IMR-90 (cell line): Measurements from ENCODE around the gene ZCCHC14. TPM values are rescaled to one million over a fixed set of nuclear protein-coding genes. Genes with fewer than 3 reads are reported as not detected.

ENCODE experiments used
- ATAC-seq: fragments of 200-7000 bp; cut with Tn5 transposase; 2 replicates; pipeline ENCODE4 v1.9.1; 2020; ENCODE audit warnings: low read depth, mild to moderate bottlenecking, moderate library complexity
- BruUV-seq: library from RNA; stranded (reverse); fragments of 400-500 nt; replicated peaks from 2 replicates; lab custom pipeline; 2021; lab: Mats Ljungman, UMichigan
- CTCF ChIA-PET: fragments of 300-600 bp; formaldehyde crosslinking; extraction: SDS; loops from one replicate; lab custom pipeline; 2021; ENCODE audit warnings: antibody characterized with exemption; lab: Yijun Ruan, JAX
- POLR2A ChIA-PET: fragments of 300-600 bp; sonication (Branson Sonifier 250); formaldehyde crosslinking; loops from one replicate; lab custom pipeline; 2022; ENCODE audit warnings: antibody characterized with exemption; ENCODE audit not compliant: unreplicated experiment; lab: Charles Lee
- DNase-seq: peaks from one replicate; pipeline ENCODE4 v3.0.0; 2013
- H2AFZ ChIP-seq: replicated peaks from 2 replicates; pipeline ENCODE3; 2013; ENCODE audit warnings: low read length, mild to moderate bottlenecking; ENCODE audit not compliant: poor library complexity
- H2AK5ac ChIP-seq: 2 replicates; pipeline ENCODE4 v1.6.1; 2013; ENCODE audit warnings: low read depth, low read length, inconsistent platforms
- H2AK9ac ChIP-seq: replicated peaks from 2 replicates; pipeline ENCODE3; 2013; ENCODE audit warnings: mild to moderate bottlenecking, low read depth, low read length, moderate library complexity; ENCODE audit not compliant: poor library complexity
- H2BK120ac ChIP-seq: 2 replicates; pipeline ENCODE4 v1.6.1; 2013; ENCODE audit warnings: low read depth, low read length, inconsistent platforms
- H2BK15ac ChIP-seq: 3 replicates; pipeline ENCODE4 v1.6.1; 2013; ENCODE audit warnings: low read depth, low read length, inconsistent platforms
- H2BK20ac ChIP-seq: 2 replicates; pipeline ENCODE4 v1.6.1; 2013; ENCODE audit warnings: low read depth, mild to moderate bottlenecking, inconsistent platforms, low read length, moderate library complexity
- H2BK5ac ChIP-seq: 2 replicates; pipeline ENCODE4 v1.6.1; 2013; ENCODE audit warnings: mild to moderate bottlenecking, low read depth, low read length, inconsistent platforms; ENCODE audit not compliant: poor library complexity, severe bottlenecking
- H3K14ac ChIP-seq: replicated peaks from 2 replicates; pipeline ENCODE4 v1.6.1; 2013; ENCODE audit warnings: low read depth, low read length, inconsistent platforms
- H3K18ac ChIP-seq: 2 replicates; pipeline ENCODE4 v1.6.1; 2013; ENCODE audit warnings: low read depth, low read length, control low read depth
- H3K23ac ChIP-seq: 2 replicates; pipeline ENCODE4 v1.6.1; 2013; ENCODE audit warnings: low read depth, low read length, inconsistent platforms
- H3K27ac ChIP-seq: 2 replicates; pipeline ENCODE4 v1.5.1; 2013; ENCODE audit warnings: mild to moderate bottlenecking, control low read depth, low read length; ENCODE audit not compliant: insufficient read depth
- H3K27me3 ChIP-seq: 2 replicates; pipeline ENCODE4 v1.6.1; 2013; ENCODE audit warnings: low read length; ENCODE audit not compliant: control insufficient read depth, insufficient read depth
- H3K36me3 ChIP-seq: 2 replicates; pipeline ENCODE4 v1.6.1; 2013; ENCODE audit warnings: low read length, mixed read lengths; ENCODE audit not compliant: control insufficient read depth, insufficient read depth
- H3K4ac ChIP-seq: 2 replicates; pipeline ENCODE4 v1.6.1; 2013; ENCODE audit warnings: low read depth, low read length, inconsistent platforms
- H3K4me1 ChIP-seq: 2 replicates; pipeline ENCODE4 v1.6.1; 2013; ENCODE audit warnings: low read length, mixed read lengths; ENCODE audit not compliant: control insufficient read depth, insufficient read depth
- H3K4me2 ChIP-seq: 2 replicates; pipeline ENCODE4 v1.6.1; 2013; ENCODE audit warnings: low read depth, mild to moderate bottlenecking, control low read depth, low read length, moderate library complexity
- H3K4me3 ChIP-seq: 2 replicates; pipeline ENCODE4 v1.5.1; 2013; ENCODE audit warnings: low read depth, mild to moderate bottlenecking, control low read depth, low read length, moderate library complexity; ENCODE audit not compliant: insufficient read depth
- H3K56ac ChIP-seq: 2 replicates; pipeline ENCODE4 v1.6.1; 2013; ENCODE audit warnings: low read length, inconsistent platforms; ENCODE audit not compliant: insufficient read depth; ENCODE audit errors: extremely low read depth
- H3K79me1 ChIP-seq, 2 experiments: 2 replicates each; pipeline ENCODE4 v1.6.1; 2013; ENCODE audit warnings: low read length in 2 of 2, inconsistent platforms in 1 of 2, low read depth in 1 of 2
- H3K9ac ChIP-seq: 2 replicates; pipeline ENCODE4 v1.6.1; 2013; ENCODE audit warnings: low read depth, low read length, control low read depth
- H3K9me1 ChIP-seq: 2 replicates; pipeline ENCODE4 v1.6.1; 2013; ENCODE audit warnings: low read length, inconsistent platforms; ENCODE audit not compliant: insufficient read depth
- H3K9me3 ChIP-seq: 2 replicates; pipeline ENCODE4 v1.6.1; 2013; ENCODE audit warnings: low read length; ENCODE audit not compliant: control insufficient read depth, insufficient read depth
- H4K20me1 ChIP-seq: 2 replicates; pipeline ENCODE4 v1.6.1; 2013; ENCODE audit warnings: low read length, inconsistent platforms; ENCODE audit not compliant: insufficient read depth
- H4K5ac ChIP-seq: 2 replicates; pipeline ENCODE4 v1.6.1; 2013; ENCODE audit warnings: mild to moderate bottlenecking, low read depth, low read length, control low read depth
- H4K8ac ChIP-seq, 2 experiments: 2 replicates each; pipeline ENCODE4 v1.6.1; 2013; ENCODE audit warnings: low read depth in 2 of 2, low read length in 2 of 2, control low read depth in 1 of 2, inconsistent platforms in 1 of 2
- H4K91ac ChIP-seq: 2 replicates; pipeline ENCODE4 v1.6.1; 2013; ENCODE audit warnings: low read depth, low read length, inconsistent platforms; ENCODE audit not compliant: insufficient read depth
- CEBPB ChIP-seq: IDR thresholded peaks from 2 replicates; pipeline ENCODE4 v1.6.1; 2012; ENCODE audit warnings: low read depth, low read length, improper control_type of control experiment
- CHD1 ChIP-seq: IDR thresholded peaks from 2 replicates; pipeline ENCODE4 v1.6.1; 2012; ENCODE audit warnings: low read depth, low read length, improper control_type of control experiment
- FOS ChIP-seq: fragments of 150-350 bp; IDR thresholded peaks from 2 replicates; pipeline ENCODE4 v1.6.1; 2016; ENCODE audit warnings: low read depth, low read length
- RAD21 ChIP-seq: IDR thresholded peaks from 2 replicates; pipeline ENCODE4 v1.6.1; 2012; ENCODE audit warnings: low read length, improper control_type of control experiment
- RFX5 ChIP-seq: IDR thresholded peaks from 2 replicates; pipeline ENCODE4 v1.8.0; 2012; ENCODE audit warnings: low read depth, mild to moderate bottlenecking, low read length, moderate library complexity
- WGBS, 2 experiments: methylation state at CpG; one replicate each; pipeline versions ENCODE4 v1.1.5 to v1.1.7; 2013; ENCODE audit warnings: missing lambda C conversion rate in 2 of 2; ENCODE audit not compliant: insufficient read length in 1 of 2; ENCODE audit errors: extremely low coverage in 2 of 2; 5-methylcytosine and 5-hydroxymethylcytosine counted together
- dilution Hi-C: fragments of 300-500 bp; cut with HindIII; formaldehyde crosslinking; loops from one replicate; pipeline ENCODE4 v1.14.3; 2018; ENCODE audit warnings: low sequenced_read_pairs; ENCODE audit not compliant: unreplicated experiment
- in situ Hi-C: fragments of 300-500 bp; cut with MboI; formaldehyde crosslinking; loops from 3 replicates; pipeline ENCODE4 v1.14.3; 2019; ENCODE audit warnings: low sequenced_read_pairs, inconsistent platforms, mixed read lengths
- intact Hi-C: fragments of 100-400 bp; cut with micrococcal nuclease; formaldehyde crosslinking; loops from 2 replicates; pipeline ENCODE4 v1.10.0; 2022
- polyA plus RNA-seq, 3 experiments: library from polyadenylated mRNA; depleted of rRNA; stranded (reverse); fragments of >200 nt; gene quantifications; 2 replicates each; pipeline ENCODE4 v1.2.3, GENCODE V29; 2012; ENCODE audit warnings: low replicate concordance in 1 of 3
- total RNA-seq: library from RNA; depleted of rRNA; stranded (reverse); fragments of >200 nt; gene quantifications from 2 replicates; pipeline ENCODE4 v1.2.3, GENCODE V29; 2012
- TF ChIP-seq, protein P1 (sequence below): conservative IDR thresholded peaks from 2 replicates; pipeline ENCODE4 v1.5.1; 2012; ENCODE audit warnings: mild to moderate bottlenecking, low read depth, low read length, improper control_type of control experiment

ZCCHC14 gene
- total and polyA plus RNA-seq, 2 of the 4 experiments (the other 2 are of a cell fraction), result 2.5 to 5.3 TPM

GRCh38 chr16:87534751-87535150, 41.9 kb upstream of the ZCCHC14 start:
- Histone ChIP-seq H3K23ac (no peak overlapping the region), H3K27me3 (no peaks in the 10 kb centered on the region), H3K14ac (no peak overlapping the region), H2AK5ac (no peak overlapping the region), H2BK120ac (no peak overlapping the region), H3K9me1 (no peaks in the 10 kb centered on the region), H3K56ac (no peak overlapping the region), H2BK15ac (no peak overlapping the region), H2AFZ (no peak overlapping the region), H3K4me3 (no peak overlapping the region), H2BK5ac (no peak overlapping the region), H3K79me1 (no peaks in the 10 kb centered on the region), H2BK20ac (no peak overlapping the region), H4K91ac (no peak overlapping the region), H4K8ac (no peak overlapping the region), H3K36me3 (no peaks in the 10 kb centered on the region), H3K9ac (no peak overlapping the region), H3K4me1 (peaks cover 4% of the 10 kb centered on the region), H2AK9ac (no peak overlapping the region), H3K4ac (no peak overlapping the region), H4K5ac (no peak overlapping the region), H3K9me3 (peaks cover 20% of the 10 kb centered on the region), H3K4me2 (no peak overlapping the region), H4K20me1 (no peaks in the 10 kb centered on the region), H3K18ac (no peak overlapping the region), H3K27ac (no peak overlapping the region)
- ChIA-PET CTCF (no interaction called here), POLR2A (no interaction called here)
- DNase-seq (no peak), ATAC-seq (no peak)
- no TSS peak for BruUV-seq
- in situ Hi-C loops (no loop called here), dilution Hi-C loops (no loop called here), intact Hi-C loops (no loop called here)
- no CpG with 5 or more reads among the region's 9 CpGs for WGBS, 2 experiments
- no peak for TF ChIP-seq CEBPB
- TF ChIP-seq RFX5, result no peak
- TF ChIP-seq FOS, result no peak
- TF ChIP-seq CHD1, result no peak
- TF ChIP-seq RAD21, result no peak
- TF ChIP-seq, protein P1, sequence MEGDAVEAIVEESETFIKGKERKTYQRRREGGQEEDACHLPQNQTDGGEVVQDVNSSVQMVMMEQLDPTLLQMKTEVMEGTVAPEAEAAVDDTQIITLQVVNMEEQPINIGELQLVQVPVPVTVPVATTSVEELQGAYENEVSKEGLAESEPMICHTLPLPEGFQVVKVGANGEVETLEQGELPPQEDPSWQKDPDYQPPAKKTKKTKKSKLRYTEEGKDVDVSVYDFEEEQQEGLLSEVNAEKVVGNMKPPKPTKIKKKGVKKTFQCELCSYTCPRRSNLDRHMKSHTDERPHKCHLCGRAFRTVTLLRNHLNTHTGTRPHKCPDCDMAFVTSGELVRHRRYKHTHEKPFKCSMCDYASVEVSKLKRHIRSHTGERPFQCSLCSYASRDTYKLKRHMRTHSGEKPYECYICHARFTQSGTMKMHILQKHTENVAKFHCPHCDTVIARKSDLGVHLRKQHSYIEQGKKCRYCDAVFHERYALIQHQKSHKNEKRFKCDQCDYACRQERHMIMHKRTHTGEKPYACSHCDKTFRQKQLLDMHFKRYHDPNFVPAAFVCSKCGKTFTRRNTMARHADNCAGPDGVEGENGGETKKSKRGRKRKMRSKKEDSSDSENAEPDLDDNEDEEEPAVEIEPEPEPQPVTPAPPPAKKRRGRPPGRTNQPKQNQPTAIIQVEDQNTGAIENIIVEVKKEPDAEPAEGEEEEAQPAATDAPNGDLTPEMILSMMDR, result no peak
